Gastroesophageal sphincter (tissue), 3 donors: ENCODE measurements around the gene KCNN2.

Experiments used
- CTCF ChIP-seq, 4 experiments: fragments of 200-600 bp in 2 of 4; fragments of 450-650 bp in 2 of 4; sonication (generic) in 1 of 4; IDR thresholded peaks; one replicate each; pipeline ENCODE4 v1.5.1; 2017 to 2019; ENCODE audit warnings: antibody characterized with exemption in 4 of 4, mild to moderate bottlenecking in 2 of 4, moderate library complexity in 2 of 4
- EP300 ChIP-seq: sonication (generic); formaldehyde crosslinking; IDR thresholded peaks from one replicate; pipeline ENCODE4 v1.6.1; 2017; ENCODE audit warnings: antibody characterized with exemption, mild to moderate bottlenecking
- POLR2A ChIP-seq, 2 donors: fragments of 450-650 bp; IDR thresholded peaks; one replicate each; pipeline ENCODE4 v1.6.1; 2017; ENCODE audit warnings: antibody characterized with exemption in 2 of 2, mild to moderate bottlenecking in 2 of 2, moderate library complexity in 1 of 2
- POLR2AphosphoS5 ChIP-seq: sonication (generic); formaldehyde crosslinking; IDR thresholded peaks from one replicate; pipeline ENCODE4 v1.6.1; 2017; ENCODE audit warnings: antibody characterized with exemption

GRCh38 chr5:114358329-114358728 is 3.5 kb upstream of the KCNN2 start:
- TF ChIP-seq CTCF (IDR thresholded peaks at IDR 0.05) (no peak), POLR2A (IDR thresholded peaks at IDR 0.05) (no peak), POLR2AphosphoS5 (no peak), EP300 (no peak)
